PC-3 (cell line): ENCODE results near the gene NALCN. TPM values are rescaled to one million over a fixed set of nuclear protein-coding genes. Genes with fewer than 3 reads are reported as not detected.
A peak's percentile ranks its signal among the peaks of the same experiment; 100 is the strongest.

ENCODE experiments used
- ATAC-seq: fragments of 200-7000 bp; cut with Tn5 transposase; 2 replicates; pipeline ENCODE4 v1.9.1; 2020; ENCODE audit warnings: mild to moderate bottlenecking, moderate library complexity
- BruUV-seq: library from RNA; stranded (reverse); fragments of 400-500 nt; replicated peaks from 2 replicates; lab custom pipeline; 2021; lab: Mats Ljungman, UMichigan
- CTCF ChIA-PET: fragments of 300-600 bp; sonication (Branson Sonifier 250); formaldehyde crosslinking; loops from one replicate; lab custom pipeline; 2022; ENCODE audit warnings: antibody characterized with exemption; lab: Charles Lee
- POLR2A ChIA-PET: fragments of 300-600 bp; sonication (Branson Sonifier 250); formaldehyde crosslinking; loops from one replicate; lab custom pipeline; 2022; ENCODE audit warnings: antibody characterized with exemption; ENCODE audit not compliant: unreplicated experiment; lab: Charles Lee
- DNase-seq: peaks from one replicate; pipeline ENCODE4 v3.0.0-alpha.2; 2015
- H2AFZ ChIP-seq: fragments of 300-600 bp; sonication (generic); 2 replicates; pipeline ENCODE4 v1.6.0; 2016; ENCODE audit warnings: antibody characterized with exemption, low read length
- H3F3A ChIP-seq: fragments of 300-600 bp; sonication (generic); one replicate; pipeline ENCODE4 v1.6.0; 2017; ENCODE audit warnings: antibody characterized with exemption, low read length, control low read depth, mild to moderate bottlenecking; ENCODE audit not compliant: unreplicated experiment
- H3K27ac ChIP-seq: fragments of 300-600 bp; sonication (generic); 2 replicates; pipeline ENCODE4 v1.5.1; 2016; ENCODE audit warnings: mild to moderate bottlenecking, low read length
- H3K27me3 ChIP-seq: fragments of 300-600 bp; sonication (generic); 2 replicates; pipeline ENCODE4 v1.6.1; 2016; ENCODE audit warnings: low read length, mixed read lengths
- H3K36me3 ChIP-seq: fragments of 300-600 bp; sonication (generic); 2 replicates; pipeline ENCODE4 v1.6.1; 2016; ENCODE audit warnings: low read depth, mixed run types, low read length, mixed read lengths
- H3K4me1 ChIP-seq: fragments of 300-600 bp; sonication (generic); 2 replicates; pipeline ENCODE4 v1.5.1; 2016; ENCODE audit warnings: low read length; ENCODE audit not compliant: insufficient read depth
- H3K4me2 ChIP-seq: fragments of 300-600 bp; sonication (generic); 2 replicates; pipeline ENCODE4 v1.6.0; 2016; ENCODE audit warnings: low read length
- H3K4me3 ChIP-seq: fragments of 300-600 bp; sonication (generic); 2 replicates; pipeline ENCODE4 v1.5.1; 2016; ENCODE audit warnings: mild to moderate bottlenecking, low read length, mixed read lengths
- H3K79me2 ChIP-seq: fragments of 300-600 bp; sonication (generic); 2 replicates; pipeline ENCODE4 v1.6.1; 2017; ENCODE audit warnings: low read length, mixed read lengths
- H3K9ac ChIP-seq: fragments of 300-600 bp; sonication (generic); 2 replicates; pipeline ENCODE4 v1.6.0; 2016; ENCODE audit warnings: mild to moderate bottlenecking, low read length
- H3K9me2 ChIP-seq: fragments of 300-600 bp; sonication (generic); replicated peaks from 2 replicates; pipeline ENCODE4 v1.6.1; 2016; ENCODE audit warnings: mixed run types, low read length, mixed read lengths
- H3K9me3 ChIP-seq: fragments of 300-600 bp; sonication (generic); 2 replicates; pipeline ENCODE4 v1.6.1; 2016; ENCODE audit warnings: low read length, mixed read lengths
- H4K20me1 ChIP-seq: fragments of 300-600 bp; sonication (generic); 2 replicates; pipeline ENCODE4 v1.6.1; 2016; ENCODE audit warnings: low read length, mixed read lengths
- CTCF ChIP-seq: fragments of 300-600 bp; sonication (generic); conservative IDR thresholded peaks from 2 replicates; pipeline ENCODE4 v1.5.1; 2017; ENCODE audit warnings: antibody characterized with exemption, low read depth, mild to moderate bottlenecking, low read length
- EZH2 ChIP-seq: fragments of 300-600 bp; sonication (generic); IDR thresholded peaks from one replicate; pipeline ENCODE4 v1.6.1; 2017; ENCODE audit warnings: antibody characterized with exemption, mild to moderate bottlenecking, low read length; ENCODE audit not compliant: unreplicated experiment
- EZH2phosphoT487 ChIP-seq: fragments of 300-600 bp; sonication (generic); IDR thresholded peaks from 2 replicates; pipeline ENCODE4 v1.6.1; 2018; ENCODE audit warnings: mild to moderate bottlenecking, antibody characterized with exemption, low read length, borderline replicate concordance
- intact Hi-C: fragments of 100-400 bp; cut with micrococcal nuclease; formaldehyde crosslinking; loops from 2 replicates; pipeline ENCODE4 v1.9.0; 2023
- total RNA-seq: library from RNA; depleted of rRNA; stranded (reverse); fragments of >200 nt; gene quantifications from 2 replicates; pipeline ENCODE4 v1.2.3, GENCODE V29; 2014

The NALCN gene
- total RNA-seq, 1 experiment from 2014 or later, result 11.8 TPM

GRCh38 chr13:101170306-101170705 lies 246.0 kb downstream of the NALCN start:
- POLR2A ChIA-PET, result no interaction called here
- ATAC-seq, result no peak
- BruUV-seq, result no TSS peak
- no peaks in the 10 kb centered on the region for H3K27me3 ChIP-seq
- no peaks in the 10 kb centered on the region for H4K20me1 ChIP-seq
- TF ChIP-seq EZH2 (no peak), EZH2phosphoT487 (no peak), CTCF (no peak)
- no peak overlapping the region for H3K4me2 ChIP-seq
- H3K9me3 ChIP-seq, result no peaks in the 10 kb centered on the region
- no peak overlapping the region for H2AFZ ChIP-seq
- CTCF ChIA-PET, result no interaction called here
- DNase-seq, result no peak
- no peaks in the 10 kb centered on the region for H3F3A ChIP-seq
- no peak overlapping the region for H3K9ac ChIP-seq
- H3K9me2 ChIP-seq, result no peaks in the 10 kb centered on the region
- no peaks in the 10 kb centered on the region for H3K79me2 ChIP-seq
- no peak overlapping the region for H3K4me3 ChIP-seq
- H3K27ac ChIP-seq, result no peak overlapping the region
- no peaks in the 10 kb centered on the region for H3K36me3 ChIP-seq
- intact Hi-C loops, result no loop called here
- peaks cover 7% of the 10 kb centered on the region; the same call in 1 of the 2 replicates for H3K4me1 ChIP-seq

DNA sequence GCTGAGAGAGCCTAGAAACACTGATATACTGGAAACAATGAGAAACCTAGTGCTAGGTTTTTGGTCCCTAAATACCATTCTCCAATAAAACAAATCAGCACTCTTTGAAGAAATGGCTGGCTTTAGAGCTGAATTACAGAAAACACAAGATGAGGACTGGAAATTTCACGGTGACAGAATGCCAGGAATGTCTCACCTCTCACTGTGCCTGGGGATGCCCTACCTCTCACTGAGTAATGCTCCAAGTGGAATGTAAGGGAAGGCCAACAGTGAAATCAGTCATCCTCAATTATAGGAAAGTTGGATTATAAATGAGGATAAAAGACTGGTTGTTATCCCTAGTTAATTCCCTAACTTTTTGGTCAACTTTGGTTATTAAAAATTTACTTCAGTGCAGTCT lies 259.0 kb downstream of the NALCN start:
- no peaks in the 10 kb centered on the region for H3K9me2 ChIP-seq
- no peaks in the 10 kb centered on the region for H3K4me1 ChIP-seq
- H4K20me1 ChIP-seq, result no peaks in the 10 kb centered on the region
- no peak overlapping the region for H3K4me2 ChIP-seq
- H3K27ac ChIP-seq, result no peak overlapping the region
- ATAC-seq (no peak), DNase-seq (no peak)
- H3K36me3 ChIP-seq, result no peaks in the 10 kb centered on the region
- BruUV-seq, result no TSS peak
- H3K27me3 ChIP-seq, result no peaks in the 10 kb centered on the region
- H3K79me2 ChIP-seq, result no peaks in the 10 kb centered on the region
- H3K9me3 ChIP-seq, result no peaks in the 10 kb centered on the region
- no peak overlapping the region for H3K9ac ChIP-seq
- ChIA-PET CTCF (no interaction called here), POLR2A (no interaction called here)
- TF ChIP-seq EZH2phosphoT487, result no peak
- no peak for TF ChIP-seq CTCF
- TF ChIP-seq EZH2, result no peak
- no peak overlapping the region for H3K4me3 ChIP-seq
- no peaks in the 10 kb centered on the region for H3F3A ChIP-seq
- intact Hi-C loops, result no loop called here
- no peak overlapping the region for H2AFZ ChIP-seq

GRCh38 chr13:101155920-101156319 lies 260.4 kb downstream of the NALCN start:
- no peaks in the 10 kb centered on the region for H3K27me3 ChIP-seq
- no peak for ATAC-seq
- intact Hi-C loops, result no loop called here
- no peak overlapping the region for H2AFZ ChIP-seq
- H3K4me2 ChIP-seq, result no peak overlapping the region
- H3K4me3 ChIP-seq, result no peak overlapping the region
- no peaks in the 10 kb centered on the region for H3K9me3 ChIP-seq
- DNase-seq, result peak; percentile 11
- no peaks in the 10 kb centered on the region for H3K36me3 ChIP-seq
- TF ChIP-seq EZH2phosphoT487 (no peak), CTCF (peak; percentile 72), EZH2 (no peak)
- no peaks in the 10 kb centered on the region for H4K20me1 ChIP-seq
- BruUV-seq, result no TSS peak
- no peaks in the 10 kb centered on the region for H3K9me2 ChIP-seq
- no peak overlapping the region for H3K27ac ChIP-seq
- H3K9ac ChIP-seq, result no peak overlapping the region
- H3K4me1 ChIP-seq, result no peaks in the 10 kb centered on the region
- ChIA-PET POLR2A (no interaction called here), CTCF (interaction anchor here (0.6 to 1.0 kb wide), 2 partner anchors 10 to 577 kb away, joined by 3 to 4 read pairs; no protein-coding TSS in a partner anchor)
- H3F3A ChIP-seq, result no peaks in the 10 kb centered on the region
- no peaks in the 10 kb centered on the region for H3K79me2 ChIP-seq
